H1 (cell line): Measurements from ENCODE around the gene EML5. TPM values are rescaled to one million over a fixed set of nuclear protein-coding genes. Genes with fewer than 3 reads are reported as not detected.

Experiments used
- CTCF ChIA-PET: fragments of 300-600 bp; sonication (Branson Sonifier 250); formaldehyde crosslinking; loops from one replicate; lab custom pipeline; 2021; ENCODE audit not compliant: partially characterized antibody; lab: Charles Lee
- POLR2A ChIA-PET: fragments of 300-600 bp; sonication (Branson Sonifier 250); formaldehyde crosslinking; loops from one replicate; lab custom pipeline; 2021; ENCODE audit warnings: inconsistent platforms; ENCODE audit not compliant: partially characterized antibody; lab: Charles Lee
- DNase-seq, 2 experiments: peaks; one replicate each; pipeline versions ENCODE4 v3.0.0 to v3.0.0-alpha.2; 2010 to 2022; ENCODE audit warnings: low spot score in 2 of 2, low read depth in 1 of 2, mixed read lengths in 1 of 2
- FAIRE-seq: peaks from 2 replicates; lab custom pipeline; 2011; peaks lifted over from hg19 to GRCh38; lab: Jason Lieb, UNC
- H2AFZ ChIP-seq: 2 replicates; pipeline ENCODE4 v1.8.1; 2012; ENCODE audit warnings: low read length, inconsistent platforms
- H2AK5ac ChIP-seq: 2 replicates; pipeline ENCODE4 v1.6.1; 2013; ENCODE audit warnings: low read depth, low read length
- H2BK120ac ChIP-seq: replicated peaks from 2 replicates; pipeline ENCODE3; 2013; ENCODE audit warnings: low read depth, low read length, inconsistent platforms
- H2BK12ac ChIP-seq: 2 replicates; pipeline ENCODE4 v1.6.1; 2013; ENCODE audit warnings: low read depth, low read length
- H2BK15ac ChIP-seq: 2 replicates; pipeline ENCODE4 v1.6.1; 2013; ENCODE audit warnings: low read length
- H2BK20ac ChIP-seq: 2 replicates; pipeline ENCODE4 v1.6.1; 2013; ENCODE audit warnings: low read length
- H2BK5ac ChIP-seq: 2 replicates; pipeline ENCODE4 v1.6.1; 2013; ENCODE audit warnings: low read depth, low read length
- H3K14ac ChIP-seq: 2 replicates; pipeline ENCODE4 v1.6.1; 2013; ENCODE audit warnings: inconsistent platforms; ENCODE audit not compliant: insufficient read length
- H3K18ac ChIP-seq: 2 replicates; pipeline ENCODE4 v1.6.1; 2013; ENCODE audit warnings: low read length; ENCODE audit errors: extremely low read depth
- H3K23ac ChIP-seq: 2 replicates; pipeline ENCODE4 v1.6.1; 2013; ENCODE audit warnings: inconsistent platforms; ENCODE audit not compliant: insufficient read length
- H3K23me2 ChIP-seq: 2 replicates; pipeline ENCODE4 v1.6.1; 2013; ENCODE audit warnings: low read depth, low read length
- H3K27ac ChIP-seq: 2 replicates; pipeline ENCODE4 v1.6.1; 2011; ENCODE audit warnings: low read depth, low read length, inconsistent platforms
- H3K27me3 ChIP-seq, 4 experiments: replicated peaks in 1 of 4; 1 replicate in 1 of 4; 2 replicates in 3 of 4; pipeline versions ENCODE4 v1.6.1 to v1.8.1; 2011 to 2013; ENCODE audit warnings: low read length in 3 of 4, mild to moderate bottlenecking in 3 of 4, inconsistent platforms in 2 of 4, mixed read lengths in 2 of 4, moderate library complexity in 1 of 4; ENCODE audit not compliant: control insufficient read depth in 3 of 4, insufficient read depth in 3 of 4; ENCODE audit errors: extremely low read depth in 1 of 4
- H3K36me3 ChIP-seq, 4 experiments: 2 replicates each; pipeline versions ENCODE4 v1.6.1 to v1.8.1; 2011 to 2013; ENCODE audit warnings: mild to moderate bottlenecking in 4 of 4, low read length in 3 of 4, moderate library complexity in 2 of 4, control low read depth in 1 of 4, inconsistent platforms in 1 of 4; ENCODE audit not compliant: insufficient read depth in 4 of 4, control insufficient read depth in 2 of 4
- H3K4ac ChIP-seq: replicated peaks from 2 replicates; pipeline ENCODE3; 2013; ENCODE audit warnings: low read length, low read depth, mixed read lengths, inconsistent platforms; ENCODE audit not compliant: insufficient read length
- H3K4me1 ChIP-seq, 4 experiments: replicated peaks in 1 of 4; 1 replicate in 1 of 4; 2 replicates in 3 of 4; pipeline versions ENCODE4 v1.6.1 to v1.8.1; 2011 to 2013; ENCODE audit warnings: low read length in 3 of 4, inconsistent platforms in 2 of 4, mixed read lengths in 1 of 4; ENCODE audit not compliant: insufficient read depth in 4 of 4, control insufficient read depth in 3 of 4
- H3K4me2 ChIP-seq, 2 experiments: 2 replicates each; pipeline versions ENCODE4 v1.6.1 to v1.8.1; 2011 to 2013; ENCODE audit warnings: low read depth in 2 of 2, low read length in 2 of 2, control low read depth in 1 of 2, inconsistent platforms in 1 of 2, mild to moderate bottlenecking in 1 of 2; ENCODE audit not compliant: insufficient read depth in 1 of 2
- H3K4me3 ChIP-seq, 4 experiments: fragments of 200-600, 300-600 bp in 1 of 4; sonication (generic), shearing (Covaris generic), sonication (Bioruptor Twin) in 1 of 4; 2 replicates each; pipeline versions ENCODE4 v1.5.1 to v1.8.1; 2011 to 2016; ENCODE audit warnings: low read length in 4 of 4, low read depth in 3 of 4, control low read depth in 2 of 4, inconsistent platforms in 2 of 4, mild to moderate bottlenecking in 2 of 4, mixed read lengths in 1 of 4, moderate library complexity in 1 of 4; ENCODE audit not compliant: insufficient read depth in 2 of 4; ENCODE audit errors: extremely low read depth in 1 of 4
- H3K56ac ChIP-seq: replicated peaks from 2 replicates; pipeline ENCODE3; 2013; ENCODE audit warnings: low read depth, mild to moderate bottlenecking, mixed read lengths, low read length, inconsistent platforms; ENCODE audit not compliant: insufficient read length
- H3K79me1 ChIP-seq: 2 replicates; pipeline ENCODE4 v1.6.1; 2013; ENCODE audit warnings: low read depth, low read length, control low read depth
- H3K79me2 ChIP-seq, 2 experiments: 2 replicates each; pipeline versions ENCODE4 v1.6.1 to v1.8.1; 2012 to 2013; ENCODE audit warnings: low read length in 2 of 2, mild to moderate bottlenecking in 2 of 2, inconsistent platforms in 1 of 2; ENCODE audit not compliant: insufficient read depth in 2 of 2, control insufficient read depth in 1 of 2
- H3K9ac ChIP-seq, 4 experiments: replicated peaks in 1 of 4; 1 replicate in 1 of 4; 2 replicates in 3 of 4; pipeline versions ENCODE4 v1.6.1 to v1.8.1; 2011 to 2013; ENCODE audit warnings: low read depth in 3 of 4, low read length in 3 of 4, control low read depth in 2 of 4, mild to moderate bottlenecking in 2 of 4, moderate library complexity in 2 of 4, inconsistent platforms in 1 of 4; ENCODE audit errors: extremely low read depth in 1 of 4
- H3K9me3 ChIP-seq, 2 experiments: 2 replicates each; pipeline versions ENCODE4 v1.6.1 to v1.8.1; 2012 to 2013; ENCODE audit warnings: mild to moderate bottlenecking in 2 of 2, moderate library complexity in 2 of 2, control low read depth in 1 of 2, inconsistent platforms in 1 of 2, low read depth in 1 of 2, low read length in 1 of 2, mixed read lengths in 1 of 2; ENCODE audit not compliant: insufficient read depth in 2 of 2
- H4K20me1 ChIP-seq, 2 experiments: replicated peaks in 1 of 2; 2 replicates each; pipeline versions ENCODE3 to v1.8.1; 2011 to 2013; ENCODE audit warnings: inconsistent platforms in 2 of 2, low read length in 2 of 2, mild to moderate bottlenecking in 1 of 2; ENCODE audit not compliant: insufficient read depth in 2 of 2, control insufficient read depth in 1 of 2
- H4K5ac ChIP-seq: 2 replicates; pipeline ENCODE4 v1.6.1; 2013; ENCODE audit warnings: low read length, low read depth, mixed read lengths, inconsistent platforms; ENCODE audit not compliant: insufficient read length
- H4K8ac ChIP-seq: 2 replicates; pipeline ENCODE4 v1.8.0; 2013; ENCODE audit warnings: mild to moderate bottlenecking, moderate library complexity, low read length, inconsistent platforms; ENCODE audit not compliant: insufficient read depth; ENCODE audit errors: extremely low read depth
- H4K91ac ChIP-seq: replicated peaks from 2 replicates; pipeline ENCODE3; 2013; ENCODE audit warnings: low read length, mixed read lengths, inconsistent platforms; ENCODE audit not compliant: insufficient read length
- BACH1 ChIP-seq: IDR thresholded peaks from 2 replicates; pipeline ENCODE4 v1.6.1; 2012; ENCODE audit warnings: low read length, improper control_type of control experiment
- GTF2F1 ChIP-seq: IDR thresholded peaks from 2 replicates; pipeline ENCODE4 v1.6.1; 2012; ENCODE audit warnings: low read depth, low read length, improper control_type of control experiment, borderline replicate concordance
- HDAC2 ChIP-seq, 2 experiments: fragments of 300-600 bp in 1 of 2; sonication (generic) in 1 of 2; IDR thresholded peaks; 2 replicates each; pipeline ENCODE4 v1.6.1; 2011 to 2012; ENCODE audit warnings: low read depth in 2 of 2, low read length in 2 of 2, mild to moderate bottlenecking in 2 of 2, moderate library complexity in 2 of 2, borderline replicate concordance in 1 of 2, inconsistent platforms in 1 of 2
- JUND ChIP-seq: IDR thresholded peaks from 2 replicates; pipeline ENCODE4 v1.6.1; 2011; ENCODE audit warnings: mild to moderate bottlenecking, improper control_type of control experiment, low read length
- KDM5A ChIP-seq: fragments of 200-600 bp; IDR thresholded peaks from 2 replicates; pipeline ENCODE4 v1.7.1; 2012; ENCODE audit warnings: mild to moderate bottlenecking, low read length, inconsistent platforms, mixed read lengths
- NANOG ChIP-seq: IDR thresholded peaks from 2 replicates; pipeline ENCODE4 v1.6.1; 2011; ENCODE audit warnings: low read length, low read depth, mild to moderate bottlenecking, inconsistent platforms; ENCODE audit not compliant: insufficient read depth, poor library complexity, severe bottlenecking
- PHF8 ChIP-seq: fragments of 200-600 bp; sonication (generic); conservative IDR thresholded peaks from 2 replicates; pipeline ENCODE4 v1.7.1; 2012; ENCODE audit warnings: low read depth, mild to moderate bottlenecking, inconsistent platforms, low read length, moderate library complexity
- SAP30 ChIP-seq: fragments of 300-600 bp; sonication (generic); IDR thresholded peaks from 2 replicates; pipeline ENCODE4 v1.7.1; 2012; ENCODE audit warnings: low read length, moderate library complexity, mild to moderate bottlenecking, inconsistent platforms; ENCODE audit not compliant: insufficient read depth, insufficient replicate concordance
- SIN3A ChIP-seq, 2 experiments: IDR thresholded peaks in 1 of 2; conservative IDR thresholded peaks in 1 of 2; 2 replicates each; pipeline ENCODE4 v1.6.1; 2011 to 2012; ENCODE audit warnings: low read length in 2 of 2, improper control_type of control experiment in 1 of 2, low read depth in 1 of 2, mild to moderate bottlenecking in 1 of 2
- SIRT6 ChIP-seq: IDR thresholded peaks from one replicate; pipeline ENCODE4 v1.7.1; 2012; ENCODE audit warnings: low read length, inconsistent platforms
- SUZ12 ChIP-seq: fragments of 200-600 bp; sonication (generic); IDR thresholded peaks from 2 replicates; pipeline ENCODE4 v1.6.1; 2012; ENCODE audit warnings: mild to moderate bottlenecking, inconsistent platforms, low read length, moderate library complexity, mixed read lengths
- TAF7 ChIP-seq: optimal IDR thresholded peaks from 2 replicates; pipeline ENCODE3; 2011; ENCODE audit warnings: low read depth, mild to moderate bottlenecking, inconsistent platforms, low read length, moderate library complexity, borderline replicate concordance
- TCF12 ChIP-seq: IDR thresholded peaks from 2 replicates; pipeline ENCODE4 v1.6.1; 2011; ENCODE audit warnings: low read depth, mild to moderate bottlenecking, low read length
- WGBS, 2 experiments: shearing (Covaris generic) in 1 of 2; methylation state at CpG; one replicate each; pipeline versions ENCODE4 v1.1.6 to v1.1.7; 2013 to 2015; ENCODE audit warnings: low lambda C conversion rate in 2 of 2, mixed read lengths in 2 of 2, inconsistent platforms in 1 of 2, low coverage in 1 of 2, missing lambda C conversion rate in 1 of 2; ENCODE audit not compliant: insufficient replicate concordance in 2 of 2, insufficient coverage in 1 of 2, insufficient read length in 1 of 2; ENCODE audit errors: extremely low coverage in 1 of 2, missing lambda C conversion rate in 1 of 2; 5-methylcytosine and 5-hydroxymethylcytosine counted together
- polyA plus RNA-seq, 7 experiments: library from polyadenylated mRNA; depleted of rRNA in 3 of 7; stranded (reverse) in 5 of 7; unstranded in 2 of 7; fragments of >200 nt in 5 of 7; fragments of 200-250 nt in 2 of 7; gene quantifications; 1 replicate in 5 of 7; 2 replicates in 1 of 7; 4 replicates in 1 of 7; pipeline versions ENCODE4 v1.2.1 to v1.2.3, GENCODE V29; 2011 to 2013; ENCODE audit warnings: missing spikeins in 2 of 7, mixed read lengths in 2 of 7
- total RNA-seq: library from RNA; stranded (reverse); fragmentation: NEBNext Ultra II Directional; extraction: Animal tissue kit (Norgen Biotek cat#: 25700); gene quantifications from 2 replicates; pipeline ENCODE4 v1.2.1, GENCODE V29; 2021

Gene EML5
- total and polyA plus RNA-seq, 2 of the 8 experiments (the other 6 are each of a cell fraction or from before 2014, with no cell fraction given), result 0.39 to 0.88 TPM

GRCh38 chr14:88613552-88614010 lies 179.2 kb downstream of the EML5 start:
- CTCF ChIA-PET, result interaction anchor here (0.9 to 1.1 kb wide), 3 partner anchors 9 to 14 kb away, joined by 3 to 4 read pairs (median 3); no protein-coding TSS in a partner anchor
- TF ChIP-seq TCF12 (no peak), JUND (no peak), SIN3A (conservative IDR thresholded peaks at IDR 0.05 in 1 of 2, IDR thresholded peaks at IDR 0.05 in 1 of 2; ENCODE audit: low read depth in 1 of 2, low read length in 2 of 2) (no peak), NANOG (no peak), HDAC2 (IDR thresholded peaks at IDR 0.05; ENCODE audit: borderline replicate concordance in 1 of 2, low read depth in 2 of 2, low read length in 2 of 2) (no peak), GTF2F1 (no peak), PHF8 (no peak), SUZ12 (no peak), SAP30 (no peak), BACH1 (no peak), TAF7 (no peak), KDM5A (no peak), SIRT6 (no peak)

More at GRCh38 chr14:88613552-88614010, 179.2 kb downstream of the EML5 start:
- no peak overlapping the region for H3K23ac ChIP-seq
- H3K79me2 ChIP-seq, result no peaks in the 10 kb centered on the region
- H3K27ac ChIP-seq, result no peak overlapping the region
- peaks cover 10 to 73% (median 38%) of the 10 kb centered on the region in 4 experiments for H3K36me3 ChIP-seq
- H3K56ac ChIP-seq, result no peak overlapping the region
- H2AK5ac ChIP-seq, result no peak overlapping the region
- POLR2A ChIA-PET, result interaction anchor here (0.8 kb wide), 1 partner anchor 32 kb away, joined by 4 read pairs; no protein-coding TSS in a partner anchor
- H3K23me2 ChIP-seq, result no peaks in the 10 kb centered on the region
- no peaks in the 10 kb centered on the region for H3K27me3 ChIP-seq
- H3K79me1 ChIP-seq, result no peaks in the 10 kb centered on the region
- no peak overlapping the region for H2BK120ac ChIP-seq
- H3K18ac ChIP-seq, result no peak overlapping the region
- no peak overlapping the region for H2BK5ac ChIP-seq
- FAIRE-seq, result no peak
- H3K4me3 ChIP-seq, result no peak overlapping the region
- no peak overlapping the region for H2AFZ ChIP-seq
- H3K4me2 ChIP-seq, result no peak overlapping the region
- H3K4ac ChIP-seq, result no peak overlapping the region
- no peak overlapping the region for H4K8ac ChIP-seq
- no peak overlapping the region for H2BK15ac ChIP-seq
- WGBS, 2 experiments, result 83% methylated on average over 5 of the region's 5 CpGs; no CpG with 5 or more reads in 1 of the 2 experiments
- no peak overlapping the region for H4K5ac ChIP-seq
- no peak overlapping the region for H3K14ac ChIP-seq
- no peak for DNase-seq
- H3K9ac ChIP-seq, result no peak overlapping the region
- no peaks in the 10 kb centered on the region for H4K20me1 ChIP-seq
- no peaks in the 10 kb centered on the region for H3K9me3 ChIP-seq
- no peak overlapping the region for H2BK20ac ChIP-seq
- no peak overlapping the region for H2BK12ac ChIP-seq
- H4K91ac ChIP-seq, result no peak overlapping the region
- H3K4me1 ChIP-seq, result no peaks in the 10 kb centered on the region
